Neutrophil (primary cell): ENCODE measurements around the gene TJP1.

ENCODE experiments used
- H3K27ac ChIP-seq: fragments of 200-600 bp; sonication (generic); 2 replicates; pipeline ENCODE4 v1.5.1; 2016; ENCODE audit warnings: mild to moderate bottlenecking, moderate library complexity
- H3K27me3 ChIP-seq: fragments of 200-600 bp; sonication (generic); 2 replicates; pipeline ENCODE4 v1.6.0; 2016; ENCODE audit warnings: mild to moderate bottlenecking
- H3K36me3 ChIP-seq: fragments of 200-600 bp; sonication (generic); 2 replicates; pipeline ENCODE4 v1.5.1; 2017
- H3K4me1 ChIP-seq, 2 experiments: fragments of 200-600 bp in 1 of 2; sonication (generic) in 1 of 2; 1 replicate in 1 of 2; 2 replicates in 1 of 2; pipeline versions ENCODE4 v1.5.1 to v1.6.1; 2013 to 2016; ENCODE audit warnings: low read depth in 1 of 2, low read length in 1 of 2, mild to moderate bottlenecking in 1 of 2, moderate library complexity in 1 of 2; ENCODE audit not compliant: control insufficient read depth in 1 of 2, insufficient read depth in 1 of 2
- H3K4me3 ChIP-seq, 2 experiments: fragments of 200-600 bp in 1 of 2; sonication (generic) in 1 of 2; 1 replicate in 1 of 2; 2 replicates in 1 of 2; pipeline ENCODE4 v1.5.1; 2013 to 2016; ENCODE audit warnings: low read depth in 1 of 2, low read length in 1 of 2, mild to moderate bottlenecking in 1 of 2, moderate library complexity in 1 of 2
- H3K9me3 ChIP-seq: fragments of 200-600 bp; sonication (generic); 2 replicates; pipeline ENCODE4 v1.5.1; 2016
- CTCF ChIP-seq: fragments of 200-600 bp; sonication (generic); IDR thresholded peaks from 2 replicates; pipeline ENCODE4 v1.5.1; 2016; ENCODE audit warnings: antibody characterized with exemption

Gene TJP1

GRCh38 chr15:29681946-29682345 lies 140.3 kb downstream of the TJP1 start:
- Histone ChIP-seq H3K27ac (no peak overlapping the region), H3K4me3 (no peak overlapping the region), H3K27me3 (peaks cover 12% of the 10 kb centered on the region), H3K36me3 (no peaks in the 10 kb centered on the region), H3K9me3 (no peaks in the 10 kb centered on the region), H3K4me1 (no peaks in the 10 kb centered on the region)
- TF ChIP-seq CTCF, result no peak

GRCh38 chr15:29681166-29681845 lies 141.0 kb downstream of the TJP1 start:
- H3K4me1 ChIP-seq, result no peaks in the 10 kb centered on the region
- no peaks in the 10 kb centered on the region for H3K9me3 ChIP-seq
- no peak overlapping the region for H3K4me3 ChIP-seq
- H3K27me3 ChIP-seq, result peaks cover 18% of the 10 kb centered on the region
- no peaks in the 10 kb centered on the region for H3K36me3 ChIP-seq
- H3K27ac ChIP-seq, result no peak overlapping the region
- no peak for TF ChIP-seq CTCF

- Histone ChIP-seq H3K9me3 (no peaks in the 10 kb centered on the region), H3K4me1 (no peaks in the 10 kb centered on the region), H3K27ac (no peak overlapping the region), H3K27me3 (peaks cover 25% of the 10 kb centered on the region), H3K36me3 (no peaks in the 10 kb centered on the region), H3K4me3 (no peak overlapping the region)
- no peak for TF ChIP-seq CTCF
These were observed 141.7 kb downstream of the TJP1 start for GRCh38 chr15:29680465-29681165.

- Histone ChIP-seq H3K9me3 (no peaks in the 10 kb centered on the region), H3K27ac (no peak overlapping the region), H3K4me1 (no peaks in the 10 kb centered on the region), H3K27me3 (peaks cover 46% of the 10 kb centered on the region), H3K36me3 (no peaks in the 10 kb centered on the region), H3K4me3 (no peak overlapping the region)
- TF ChIP-seq CTCF, result no peak
These were observed 143.7 kb downstream of the TJP1 start for GRCh38 chr15:29678504-29679034.

GRCh38 chr15:29677871-29678461 lies 144.3 kb downstream of the TJP1 start:
- Histone ChIP-seq H3K4me3 (no peak overlapping the region), H3K9me3 (no peaks in the 10 kb centered on the region), H3K27ac (no peak overlapping the region), H3K27me3 (peaks cover 52% of the 10 kb centered on the region), H3K36me3 (no peaks in the 10 kb centered on the region), H3K4me1 (no peaks in the 10 kb centered on the region)
- TF ChIP-seq CTCF, result no peak
